Measurements from ENCODE around the gene MAGEA2. TPM values are rescaled to one million over a fixed set of nuclear protein-coding genes. Genes with fewer than 3 reads are reported as not detected.

Gene MAGEA2
- total RNA-seq, result not detected

GRCh38 chrX:152753686-152754650 is at the start of gene MAGEA2:
MAGEA2 (minus strand) TSS chrX:152753842; CDS start chrX:152751363, 2,479 bp downstream.

GRCh38 chrX:152769549-152770289 is 16.1 kb upstream of the MAGEA2 start, which contains the start of gene MAGEA6:
MAGEA6 (minus strand) TSS chrX:152769689; CDS start chrX:152767650, 2,039 bp downstream.

GRCh38 chrX:152758918-152759317 is 5.3 kb upstream of the MAGEA2 start, which contains the start of gene CSAG3:
CSAG3 (plus strand) TSS chrX:152759218.

GRCh38 chrX:152733261-152733975 is 20.2 kb downstream of the MAGEA2 start, which contains the start of the genes CSAG1 and MAGEA12:
CSAG1 (minus strand) TSS chrX:152733721; CDS start chrX:152732460, 1,261 bp downstream.
MAGEA12 (plus strand) TSS chrX:152733757; CDS start chrX:152736162, 2,405 bp downstream.

GRCh38 chrX:152713815-152714787 is 39.5 kb downstream of the MAGEA2 start, which contains the start of gene MAGEA2B:
MAGEA2B (plus strand) TSS chrX:152714628; CDS start chrX:152717107, 2,479 bp downstream.

GRCh38 chrX:152709173-152709572 is 44.5 kb downstream of the MAGEA2 start, which contains the start of gene CSAG2:
CSAG2 (minus strand) TSS chrX:152709273; CDS start chrX:152709112, 161 bp downstream.

Other genes starting within 250 kb of the MAGEA2 start
- gene GABRQ, start 115.9 kb downstream of the MAGEA2 start, total RNA-seq, result 1.3 TPM
- gene MAGEA3, start 55.0 kb downstream of the MAGEA2 start, total RNA-seq, result not detected
- gene CSAG2, start 44.6 kb downstream of the MAGEA2 start, total RNA-seq, result not detected
- not detected for gene MAGEA2B, start 39.2 kb downstream of the MAGEA2 start, total RNA-seq
- gene CSAG1, start 20.1 kb downstream of the MAGEA2 start, total RNA-seq, result not detected
- not detected for gene MAGEA12, start 20.1 kb downstream of the MAGEA2 start, total RNA-seq
- gene CSAG3, start 5.4 kb upstream of the MAGEA2 start, total RNA-seq, result not detected
- gene MAGEA6, start 15.8 kb upstream of the MAGEA2 start, total RNA-seq, result not detected
- gene CETN2, start 76.9 kb upstream of the MAGEA2 start, total RNA-seq, result 43.5 TPM
- gene NSDHL, start 77.2 kb upstream of the MAGEA2 start, total RNA-seq, result 36.3 TPM
- gene ZNF185, start 144.2 kb upstream of the MAGEA2 start, total RNA-seq, result 3.8 TPM
- 2.8 TPM for gene PNMA5, start 240.3 kb upstream of the MAGEA2 start, total RNA-seq

Measured in parietal lobe (tissue), 1 donor.